GM18868 (cell line): ENCODE data around the gene ZNF211.

Experiments
- ATAC-seq: cut with Tn5 transposase; IDR thresholded peaks from one replicate; pipeline ENCODE4 v1.9.1; 2021; ENCODE audit warnings: mild to moderate bottlenecking, moderate library complexity; ENCODE audit not compliant: unreplicated experiment

The ZNF211 gene

DNA sequence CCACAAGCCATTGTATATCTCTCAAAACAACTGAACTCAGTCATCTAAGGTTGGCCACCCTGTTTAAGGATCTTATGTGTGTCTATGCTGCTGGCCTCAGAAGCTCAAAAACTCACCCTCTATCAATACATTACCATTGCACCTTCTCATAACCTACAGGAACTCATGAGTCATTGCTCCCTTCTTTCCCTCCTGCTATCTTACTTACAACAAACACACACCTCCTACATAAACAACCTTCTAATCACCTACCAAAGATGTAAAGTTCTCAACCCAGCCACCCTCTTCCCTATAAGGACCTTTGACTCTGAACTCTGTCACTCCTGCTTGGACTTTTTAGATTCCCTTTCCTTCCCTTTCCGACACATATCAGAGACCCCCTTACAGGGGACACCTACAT, 22.5 kb downstream of the ZNF211 start:
- no peak for ATAC-seq

DNA sequence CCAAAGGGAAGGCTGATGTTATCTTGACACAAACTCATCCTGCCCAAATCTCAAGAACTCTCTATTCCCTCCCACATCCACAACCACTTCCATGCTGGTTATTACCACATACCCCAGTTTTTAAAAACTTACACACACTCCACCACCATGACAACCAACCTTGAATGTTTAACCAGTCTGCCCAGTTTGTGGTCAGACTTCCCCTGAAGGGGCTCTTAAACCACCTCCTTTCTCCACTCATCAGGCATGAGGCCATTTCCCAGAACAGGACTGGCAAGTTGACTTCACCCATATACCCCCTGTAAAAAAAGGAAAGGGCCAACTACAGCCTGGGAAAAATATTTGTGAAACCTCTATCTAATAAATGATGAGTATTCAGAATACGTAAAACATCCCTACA, 23.4 kb downstream of the ZNF211 start:
- ATAC-seq = no peak

DNA sequence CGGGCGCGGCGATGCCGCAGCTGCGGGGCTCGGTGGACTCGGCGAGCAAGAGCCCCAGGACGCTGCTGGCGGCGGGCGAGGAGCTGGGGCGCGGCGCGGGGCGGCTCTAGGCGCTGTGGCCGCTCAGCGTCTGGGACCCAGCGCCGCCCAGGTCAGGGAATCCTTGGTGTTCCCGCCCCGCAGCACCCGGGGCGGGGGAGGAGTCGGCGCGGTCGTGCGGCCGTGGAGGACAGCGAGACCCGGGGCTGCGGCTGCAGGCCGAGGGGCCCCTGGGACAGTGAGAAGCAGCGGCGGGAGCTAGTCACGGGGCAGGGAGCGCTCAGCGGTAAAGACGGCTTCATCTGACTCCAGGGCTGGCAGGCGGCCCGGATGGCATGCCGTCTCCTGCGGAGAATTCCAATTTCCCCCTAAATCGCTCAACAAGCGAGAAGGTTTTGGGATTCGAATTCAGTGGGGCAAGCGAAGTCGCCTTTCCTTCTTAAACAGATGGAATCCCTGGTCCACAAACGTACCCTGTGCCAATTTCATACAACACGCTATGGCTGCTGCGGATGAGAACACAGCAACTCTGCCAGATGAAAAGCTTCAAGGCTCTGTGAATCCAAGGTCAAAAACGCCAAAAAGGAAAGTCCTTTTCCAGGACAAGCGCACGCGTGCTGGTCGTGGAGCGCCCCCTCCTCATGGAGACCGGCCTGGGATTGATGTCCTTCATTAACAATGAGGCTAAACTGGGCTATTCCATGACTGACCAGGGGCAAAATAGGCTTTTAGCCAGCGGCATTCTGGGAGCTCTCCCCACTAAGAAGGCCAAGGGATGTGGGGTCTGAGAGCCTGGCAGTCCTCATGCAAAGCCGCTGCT, 31.5 kb downstream of the ZNF211 start:
- ATAC-seq = no peak

DNA sequence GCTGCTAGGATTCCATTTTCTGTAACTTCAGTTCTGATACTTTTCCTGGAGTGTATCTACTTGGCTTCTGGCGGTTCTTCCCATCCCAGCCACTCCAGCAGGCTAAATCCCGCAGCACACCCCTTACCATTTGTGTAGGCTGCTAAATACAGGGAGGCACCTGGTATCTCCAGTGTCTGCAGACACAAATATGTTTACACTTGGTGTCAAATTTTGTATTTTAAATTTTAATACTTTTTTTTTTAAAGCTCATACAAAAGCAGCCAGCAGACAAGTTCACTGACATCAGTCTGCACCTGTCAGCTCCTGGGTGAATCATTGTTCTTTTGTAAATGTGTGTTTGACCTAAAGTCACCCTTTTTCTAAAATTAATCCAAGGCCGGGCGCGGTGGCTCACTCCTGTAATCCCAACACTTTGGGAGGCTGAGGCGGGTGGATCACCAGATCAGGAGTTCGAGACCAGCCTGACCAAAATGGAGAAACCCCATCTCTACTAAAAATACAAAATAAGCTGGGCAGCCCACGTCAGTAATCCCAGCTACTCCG, 32.4 kb downstream of the ZNF211 start:
- ATAC-seq = no peak

DNA sequence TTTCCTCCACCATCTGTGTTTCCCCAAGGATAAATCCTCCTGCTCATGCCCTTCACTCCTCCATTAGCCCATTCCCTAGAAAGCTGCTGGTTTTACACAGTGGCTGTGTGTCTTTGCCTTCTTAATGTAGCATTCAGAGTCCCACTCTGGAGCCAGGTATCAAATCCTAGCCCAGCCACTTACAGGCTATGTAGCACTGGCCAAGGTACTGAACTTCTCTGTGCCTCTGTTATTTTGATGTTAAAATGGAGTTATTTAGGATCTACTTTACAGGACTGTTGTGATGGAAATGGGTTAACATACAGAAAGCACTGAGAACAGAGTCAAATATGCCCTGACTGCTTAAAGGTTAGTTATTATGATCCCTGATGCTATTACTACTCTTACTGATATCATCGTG, 34.3 kb downstream of the ZNF211 start:
- ATAC-seq = no peak

DNA sequence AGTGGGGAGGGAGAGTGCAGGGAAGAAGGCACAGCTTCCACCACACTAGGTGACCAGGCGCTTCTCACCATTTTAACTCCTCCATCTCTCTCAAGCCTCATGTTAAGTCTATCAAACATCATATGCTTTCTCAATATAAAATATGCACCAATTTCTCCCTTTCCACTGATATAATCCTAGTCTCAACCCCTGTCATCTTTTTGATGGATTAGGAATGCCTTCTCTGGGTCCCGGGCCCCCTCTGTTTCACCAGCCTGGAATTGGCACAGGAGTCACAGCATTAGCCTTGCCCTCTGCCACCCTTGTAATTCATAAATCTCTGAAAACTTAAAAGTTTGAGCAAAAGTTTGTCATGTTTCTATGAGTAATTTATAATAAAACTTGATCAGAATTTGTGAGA, 35.7 kb downstream of the ZNF211 start, which contains the start of gene ZSCAN4:
TSS of gene ZSCAN4 (plus strand) at position 301 of the 400 bp plus-strand sequence. CDS start 7,211 bp downstream, outside the sequence.
- no peak for ATAC-seq

DNA sequence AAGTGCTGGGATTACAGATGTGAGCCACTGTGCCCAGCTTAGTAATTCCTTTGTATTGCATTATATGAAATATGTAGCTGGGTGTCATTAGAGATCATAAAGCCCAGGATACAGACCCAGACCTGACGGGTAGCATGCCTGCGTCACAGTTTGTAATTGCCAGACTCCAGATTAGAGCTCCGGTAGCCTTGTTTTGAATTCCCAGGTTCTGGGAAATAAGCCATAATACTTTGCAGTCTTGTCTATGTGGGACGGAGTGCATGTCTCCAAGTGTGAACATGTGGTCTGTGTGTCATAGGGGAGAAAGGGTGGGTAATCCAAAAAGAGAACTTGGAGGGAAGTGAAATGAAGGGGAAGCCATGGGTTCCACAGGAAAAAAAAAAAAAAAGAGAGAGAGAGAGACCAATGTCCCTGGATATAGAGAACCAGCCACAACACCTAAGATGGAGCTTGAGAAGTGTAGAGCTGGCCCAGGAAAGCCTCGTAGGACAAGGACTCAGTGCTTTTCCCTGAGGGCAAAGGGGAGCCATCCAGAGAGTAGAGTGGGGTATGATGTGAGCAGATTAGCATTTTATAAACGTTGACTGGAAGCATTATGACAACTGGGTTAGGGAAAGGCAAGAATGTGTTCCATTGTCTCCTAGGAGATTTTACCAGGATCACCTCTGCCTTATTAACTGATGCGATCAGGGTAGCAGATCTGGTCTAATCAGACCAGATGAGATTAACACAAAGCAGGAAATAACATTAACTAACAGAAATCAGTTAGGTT, 38.3 kb downstream of the ZNF211 start:
- no peak for ATAC-seq

DNA sequence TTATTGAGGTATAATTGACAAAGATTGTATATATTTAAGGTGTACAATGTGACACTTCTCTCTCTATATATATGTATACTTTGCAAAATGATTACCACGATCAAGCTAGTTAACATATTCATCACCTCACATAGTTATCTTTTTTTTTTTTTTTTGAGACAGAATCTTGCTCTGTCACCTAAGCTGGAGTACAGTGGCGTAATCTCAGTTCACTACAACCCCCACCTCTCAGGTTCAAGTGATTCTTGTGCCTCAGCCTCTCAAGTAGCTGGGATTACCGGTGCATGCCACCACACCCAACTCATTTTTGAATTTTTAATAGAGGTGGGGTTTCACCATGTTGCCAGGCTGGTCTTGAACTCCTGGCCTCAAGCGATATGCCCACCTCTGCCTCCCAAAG, 39.5 kb downstream of the ZNF211 start:
- no peak for ATAC-seq

DNA sequence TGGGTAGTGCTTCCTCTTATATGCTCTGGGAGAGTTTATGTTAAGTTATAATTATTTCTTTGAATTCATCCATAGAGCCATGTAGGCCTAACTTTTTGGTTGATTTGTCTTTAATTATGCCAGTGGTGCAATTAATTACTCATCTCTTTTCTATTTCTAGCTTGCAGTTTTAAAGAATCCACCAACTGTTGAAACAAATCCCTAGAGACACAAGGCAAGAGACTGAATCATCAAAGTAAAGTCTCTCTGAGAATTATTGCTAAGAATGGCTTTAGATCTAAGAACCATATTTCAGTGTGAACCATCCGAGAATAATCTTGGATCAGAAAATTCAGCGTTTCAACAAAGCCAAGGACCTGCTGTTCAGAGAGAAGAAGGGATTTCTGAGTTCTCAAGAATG, 42.9 kb downstream of the ZNF211 start:
- ATAC-seq = no peak

DNA sequence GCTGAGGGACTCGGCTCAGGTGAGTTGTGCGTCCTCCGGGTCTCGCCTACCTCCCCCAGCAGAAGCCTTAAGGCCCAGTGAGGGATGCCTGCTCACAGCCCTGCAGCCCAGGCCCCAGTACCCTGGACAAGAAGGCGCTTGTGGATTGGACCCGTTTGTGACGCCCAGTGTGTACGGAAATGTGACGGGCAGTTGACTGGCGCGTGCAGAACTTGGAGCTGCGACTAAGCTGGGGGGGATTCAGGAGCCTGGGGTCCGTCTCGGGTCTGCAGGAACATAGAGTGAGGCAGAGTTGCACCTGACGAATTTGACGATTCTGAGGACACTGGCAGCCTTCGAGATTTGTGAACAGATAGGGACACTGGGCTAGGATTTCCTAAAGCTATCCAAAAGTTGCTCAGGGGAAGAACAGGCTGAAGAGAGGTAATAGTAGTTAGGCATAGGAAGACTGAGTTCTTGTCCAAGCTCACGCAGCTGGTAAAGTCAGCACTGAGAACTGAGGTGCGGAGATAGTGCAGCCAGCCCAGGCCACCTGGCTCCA, 49.3 kb downstream of the ZNF211 start:
- no peak for ATAC-seq

DNA sequence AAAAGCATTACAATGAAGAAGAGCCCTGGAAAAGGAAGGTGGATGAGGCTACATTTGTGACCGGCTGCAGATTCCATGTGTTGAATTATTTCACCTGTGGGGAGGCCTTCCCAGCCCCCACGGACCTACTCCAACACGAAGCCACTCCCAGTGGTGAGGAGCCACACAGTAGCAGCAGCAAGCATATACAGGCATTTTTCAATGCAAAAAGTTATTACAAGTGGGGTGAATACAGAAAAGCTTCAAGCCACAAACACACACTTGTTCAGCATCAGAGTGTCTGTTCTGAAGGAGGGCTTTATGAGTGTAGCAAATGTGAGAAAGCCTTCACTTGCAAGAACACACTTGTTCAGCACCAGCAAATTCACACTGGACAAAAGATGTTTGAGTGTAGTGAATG, 53.8 kb downstream of the ZNF211 start:
- ATAC-seq = no peak

DNA sequence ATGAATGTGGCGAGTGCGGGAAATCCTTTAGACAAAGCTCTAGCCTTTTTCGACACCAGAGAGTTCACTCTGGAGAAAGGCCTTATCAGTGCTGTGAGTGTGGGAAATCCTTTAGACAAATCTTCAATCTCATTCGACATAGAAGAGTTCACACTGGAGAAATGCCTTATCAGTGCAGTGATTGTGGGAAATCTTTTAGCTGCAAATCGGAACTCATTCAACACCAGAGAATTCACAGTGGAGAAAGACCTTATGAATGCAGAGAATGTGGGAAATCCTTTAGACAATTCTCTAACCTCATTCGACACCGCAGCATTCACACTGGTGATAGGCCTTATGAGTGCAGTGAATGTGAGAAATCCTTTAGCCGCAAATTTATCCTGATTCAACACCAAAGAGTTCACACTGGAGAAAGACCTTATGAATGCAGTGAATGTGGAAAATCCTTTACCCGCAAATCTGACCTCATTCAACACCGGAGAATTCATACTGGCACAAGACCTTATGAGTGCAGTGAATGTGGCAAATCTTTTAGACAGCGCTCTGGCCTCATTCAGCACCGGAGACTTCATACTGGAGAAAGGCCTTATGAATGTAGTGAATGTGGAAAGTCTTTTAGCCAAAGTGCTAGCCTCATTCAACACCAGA, 54.5 kb downstream of the ZNF211 start:
- no peak for ATAC-seq

DNA sequence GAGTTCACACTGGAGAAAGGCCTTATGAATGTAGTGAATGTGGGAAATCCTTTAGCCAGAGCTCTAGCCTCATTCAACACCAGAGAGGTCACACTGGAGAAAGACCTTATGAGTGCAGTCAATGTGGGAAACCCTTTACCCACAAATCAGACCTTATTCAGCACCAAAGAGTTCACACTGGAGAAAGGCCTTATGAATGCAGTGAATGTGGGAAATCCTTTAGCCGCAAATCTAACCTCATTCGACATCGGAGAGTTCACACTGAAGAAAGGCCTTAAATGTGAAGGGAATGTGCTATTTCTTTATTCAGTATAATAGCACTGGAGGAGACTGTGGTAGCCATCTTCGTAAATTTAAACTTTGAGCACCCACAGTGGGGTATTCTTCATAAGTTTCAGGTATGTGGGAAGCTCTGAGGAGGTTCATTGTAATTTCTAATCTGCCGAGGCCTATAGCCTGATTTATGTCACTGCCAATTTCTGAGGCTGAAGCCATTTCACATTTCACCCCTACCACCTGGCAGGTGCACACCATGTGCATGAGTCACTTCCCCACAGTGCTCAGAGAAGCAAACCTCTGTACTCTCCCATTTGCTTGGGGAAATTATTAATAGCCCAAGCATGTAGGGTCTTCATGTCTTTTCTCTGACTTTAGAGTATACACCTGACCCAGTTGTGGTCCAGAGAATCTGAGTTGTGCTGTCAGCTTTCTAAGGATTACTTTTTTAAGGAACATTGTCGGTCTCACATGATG, 55.2 kb downstream of the ZNF211 start:
- ATAC-seq = no peak

DNA sequence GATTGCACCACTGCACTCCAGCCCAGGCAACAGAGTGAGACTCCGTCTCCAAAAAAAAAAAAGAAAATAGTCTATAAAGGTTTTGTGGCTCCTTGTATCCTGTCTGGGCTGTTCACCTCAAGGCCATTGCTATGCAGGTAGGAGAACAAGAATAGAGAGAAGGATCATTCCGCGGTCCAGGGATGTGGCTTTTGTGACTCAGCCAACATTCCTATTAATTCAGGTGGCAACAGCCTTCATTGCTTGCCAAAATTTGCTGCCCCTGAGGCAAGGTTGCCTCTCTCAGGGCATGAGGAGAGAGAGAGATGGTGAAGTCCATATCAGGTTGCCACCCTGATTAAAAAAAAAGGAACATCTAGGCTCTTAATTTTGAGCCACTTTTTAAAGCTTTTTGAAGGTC, 56.8 kb downstream of the ZNF211 start:
- ATAC-seq = no peak
